ENCODE measurements around the gene FBXO27.

GRCh38 chr19:39030854-39031367 is 1.4 kb downstream of the FBXO27 start:
- TF ChIP-seq CTCF (IDR thresholded peaks at IDR 0.05; ENCODE audit: borderline replicate concordance, extremely low read depth, low read length, poor library complexity, severe bottlenecking) (no peak), EZH2 (IDR thresholded peaks at IDR 0.05; ENCODE audit: borderline replicate concordance, low read depth, low read length, severe bottlenecking) (no peak)
